ENCODE data around the gene CYBC1.

The CYBC1 gene

GRCh38 chr17:82418001-82418986, 32.3 kb downstream of the CYBC1 start, which contains the start of the genes HEXD and OGFOD3:
Gene HEXD (plus strand): TSS chr17:82418347. CDS start chr17:82419800, 1,453 bp downstream.
Gene OGFOD3 (minus strand): TSS chr17:82418586. CDS start chr17:82418485, 101 bp downstream.
- TF ChIP-seq, protein P1, sequence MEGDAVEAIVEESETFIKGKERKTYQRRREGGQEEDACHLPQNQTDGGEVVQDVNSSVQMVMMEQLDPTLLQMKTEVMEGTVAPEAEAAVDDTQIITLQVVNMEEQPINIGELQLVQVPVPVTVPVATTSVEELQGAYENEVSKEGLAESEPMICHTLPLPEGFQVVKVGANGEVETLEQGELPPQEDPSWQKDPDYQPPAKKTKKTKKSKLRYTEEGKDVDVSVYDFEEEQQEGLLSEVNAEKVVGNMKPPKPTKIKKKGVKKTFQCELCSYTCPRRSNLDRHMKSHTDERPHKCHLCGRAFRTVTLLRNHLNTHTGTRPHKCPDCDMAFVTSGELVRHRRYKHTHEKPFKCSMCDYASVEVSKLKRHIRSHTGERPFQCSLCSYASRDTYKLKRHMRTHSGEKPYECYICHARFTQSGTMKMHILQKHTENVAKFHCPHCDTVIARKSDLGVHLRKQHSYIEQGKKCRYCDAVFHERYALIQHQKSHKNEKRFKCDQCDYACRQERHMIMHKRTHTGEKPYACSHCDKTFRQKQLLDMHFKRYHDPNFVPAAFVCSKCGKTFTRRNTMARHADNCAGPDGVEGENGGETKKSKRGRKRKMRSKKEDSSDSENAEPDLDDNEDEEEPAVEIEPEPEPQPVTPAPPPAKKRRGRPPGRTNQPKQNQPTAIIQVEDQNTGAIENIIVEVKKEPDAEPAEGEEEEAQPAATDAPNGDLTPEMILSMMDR (IDR thresholded peaks at IDR 0.05; ENCODE audit: borderline replicate concordance, insufficient read depth, low read depth, low read length), result no peak
- peak within 1 kb of the TSS; percentile 84 for H3K4me3 ChIP-seq (ENCODE audit: low read depth, low read length)

DNA sequence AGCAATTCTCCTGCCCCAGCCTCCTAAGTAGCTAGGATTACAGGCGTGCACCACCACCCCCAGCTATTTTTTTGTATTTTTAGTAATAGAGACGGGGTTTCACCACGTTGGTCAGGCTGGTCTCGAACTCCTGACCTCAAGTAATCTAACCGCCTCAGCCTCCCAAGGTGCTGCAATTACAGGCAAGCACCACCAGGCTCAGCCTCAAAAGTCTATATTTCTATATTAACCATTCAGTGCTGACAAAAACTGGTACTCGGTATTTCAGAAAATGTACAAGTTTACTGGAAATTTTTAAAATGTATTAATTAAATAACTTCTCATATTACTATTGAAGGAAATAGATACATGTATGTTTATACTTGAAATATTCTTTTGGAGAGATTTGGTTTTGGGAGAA, 33.8 kb downstream of the CYBC1 start:
- H3K4me3 ChIP-seq (ENCODE audit: low read depth, low read length), result no peak overlapping the region
- TF ChIP-seq, protein P1 (IDR thresholded peaks at IDR 0.05; ENCODE audit: borderline replicate concordance, insufficient read depth, low read depth, low read length), result peak; percentile 15; the same call in 1 of the 2 replicates

- TF ChIP-seq, protein P1 (IDR thresholded peaks at IDR 0.05; ENCODE audit: borderline replicate concordance, insufficient read depth, low read depth, low read length), result no peak
Measured at GRCh38 chr17:82416264-82416663, 34.3 kb downstream of the CYBC1 start.

GRCh38 chr17:82415786-82416185, 34.8 kb downstream of the CYBC1 start:
- TF ChIP-seq, protein P1 (IDR thresholded peaks at IDR 0.05; ENCODE audit: borderline replicate concordance, insufficient read depth, low read depth, low read length), result no peak
- no peak overlapping the region for H3K4me3 ChIP-seq (ENCODE audit: low read depth, low read length)

More at GRCh38 chr17:82416264-82416663, 34.3 kb downstream of the CYBC1 start:
- no peak overlapping the region for H3K4me3 ChIP-seq (ENCODE audit: low read depth, low read length)

- H3K4me3 ChIP-seq (ENCODE audit: low read depth, low read length), result no peak overlapping the region
- TF ChIP-seq, protein P1 (IDR thresholded peaks at IDR 0.05; ENCODE audit: borderline replicate concordance, insufficient read depth, low read depth, low read length), result no peak
Measured at GRCh38 chr17:82415336-82415735, 35.2 kb downstream of the CYBC1 start.

DNA sequence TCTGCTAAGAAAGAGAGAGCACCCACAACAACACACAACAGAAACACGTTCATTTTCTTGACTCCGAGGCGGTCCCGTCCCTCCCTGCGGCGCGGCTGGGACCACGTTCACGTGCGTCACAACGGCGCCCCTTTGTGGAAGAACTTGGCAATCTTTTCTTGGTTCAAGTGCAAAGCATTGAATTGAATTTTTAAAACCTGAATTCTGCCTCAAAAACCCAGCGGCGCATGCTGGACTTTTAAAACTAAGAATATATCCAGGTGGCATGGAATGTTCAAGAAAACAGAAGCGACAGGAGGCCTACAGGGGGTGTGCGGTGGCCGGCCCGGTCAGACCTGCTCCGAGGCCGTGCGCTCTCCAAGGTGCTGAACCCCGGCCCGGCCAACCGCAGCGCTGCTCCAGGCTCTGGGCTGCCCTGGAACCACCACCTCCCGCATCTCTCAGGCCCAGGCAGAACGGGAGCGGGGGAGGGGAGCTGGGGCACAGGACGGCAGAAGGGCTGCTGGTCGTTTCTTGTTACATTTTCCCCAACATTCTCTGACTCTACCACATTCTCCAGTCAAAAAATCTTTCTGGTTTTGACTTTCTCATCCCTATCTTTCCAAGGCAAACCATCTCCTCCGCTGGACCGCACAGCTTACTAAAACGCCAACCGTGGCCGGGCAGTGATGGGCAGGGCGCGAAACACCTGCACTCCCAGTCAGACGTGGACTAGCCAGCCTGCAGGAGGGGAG, 35.8 kb downstream of the CYBC1 start:
- TF ChIP-seq, protein P1 (IDR thresholded peaks at IDR 0.05; ENCODE audit: borderline replicate concordance, insufficient read depth, low read depth, low read length), result peak; percentile 45; the same call in 1 of the 2 replicates
- no peak overlapping the region for H3K4me3 ChIP-seq (ENCODE audit: low read depth, low read length)

Measured in GM12875 (cell line).